ENCODE data around the gene RBFOX2. TPM values are rescaled to one million over a fixed set of nuclear protein-coding genes. Genes with fewer than 3 reads are reported as not detected.
A peak's percentile ranks its signal among the peaks of the same experiment; 100 is the strongest.

Gene RBFOX2
- polyA plus RNA-seq, 1 of the 3 experiments (the other 2 are of a cell fraction), result 115 TPM

GRCh38 chr22:35961480-35962295 lies 66.9 kb downstream of the RBFOX2 start (continued):
- no peak for TF ChIP-seq MAX (IDR thresholded peaks at IDR 0.05; ENCODE audit: low read depth)
- no peak for TF ChIP-seq EZH2phosphoT487 (IDR thresholded peaks at IDR 0.05; ENCODE audit: borderline replicate concordance, low read depth)
- peak; percentile 41 for TF ChIP-seq CHD2 (IDR thresholded peaks at IDR 0.05; ENCODE audit: low read length, partially characterized antibody)
- no peak for TF ChIP-seq GATA2 (CRISPR knock-in tag; IDR thresholded peaks at IDR 0.05)
- peak in 1 of 2 experiments; percentile 49; a peak in 1 of 4 replicates for TF ChIP-seq EP300 (IDR thresholded peaks at IDR 0.05; ENCODE audit: borderline replicate concordance in 1 of 2, low read depth in 1 of 2, low read length in 1 of 2)
- TF ChIP-seq FOXJ3 (CRISPR knock-in tag; IDR thresholded peaks at IDR 0.05), result no peak
- peak; percentile 11; the same call in 1 of the 2 replicates for TF ChIP-seq FOSL2 (IDR thresholded peaks at IDR 0.05; ENCODE audit: borderline replicate concordance, low read depth)
- no peak for TF ChIP-seq USF1 (IDR thresholded peaks at IDR 0.05; ENCODE audit: borderline replicate concordance, low read depth)
- TF ChIP-seq YY1 (IDR thresholded peaks at IDR 0.05; ENCODE audit: low read depth), result no peak
- TF ChIP-seq FOXM1 (IDR thresholded peaks at IDR 0.05; ENCODE audit: low read depth), result no peak
- TF ChIP-seq TAF1 (IDR thresholded peaks at IDR 0.05; ENCODE audit: borderline replicate concordance, low read depth, low read length), result no peak

- Histone ChIP-seq H3K9me2 (no peaks in the 10 kb centered on the region), H3K9ac (peak overlapping the region; percentile 55), H3K4me1 (ENCODE audit: control insufficient read depth in 1 of 2, insufficient read depth in 2 of 2, low read depth in 1 of 2, low read length in 1 of 2) (peaks cover 45 to 57% of the 10 kb centered on the region in 2 experiments), H3K27ac (ENCODE audit: low read depth in 2 of 2, low read length in 1 of 2) (peak overlapping the region; percentile 85 to 93), H3K27me3 (ENCODE audit: insufficient read depth) (no peaks in the 10 kb centered on the region), H3K4me3 (ENCODE audit: low read depth in 2 of 2, low read length in 1 of 2) (peak overlapping the region; percentile 33 to 50; a peak in 3 of 4 replicates), H2AFZ (ENCODE audit: low read depth) (no peak overlapping the region), H3K9me3 (no peaks in the 10 kb centered on the region), H3K36me3 (replicated peaks in 1 of 2; ENCODE audit: control insufficient read depth in 1 of 2, insufficient read depth in 2 of 2, low read length in 1 of 2) (no peaks in the 10 kb centered on the region), H3F3A (replicated peaks; ENCODE audit: insufficient read depth) (peaks cover 28% of the 10 kb centered on the region), H4K20me1 (ENCODE audit: insufficient read depth) (no peaks in the 10 kb centered on the region; the same call in 1 of the 2 replicates), H3K4me2 (peak overlapping the region; percentile 77), H3K79me2 (ENCODE audit: insufficient read depth) (peaks cover 99% of the 10 kb centered on the region)
- no peak for DNase-seq
- ChIA-PET POLR2A (interaction anchor here (1.5 to 2.7 kb wide), 3 partner anchors 11 to 68 kb away, joined by 4 to 9 read pairs (median 8); partner anchors contain the start of gene RBFOX2), CTCF (interaction anchor here (2.2 to 6.0 kb wide), 3 partner anchors 14 to 105 kb away, joined by 6 to 44 read pairs (median 9); no protein-coding TSS in a partner anchor)
- WGBS (ENCODE audit: low lambda C conversion rate), result 97% methylated on average over 2 of the region's 2 CpGs
- TF ChIP-seq FOXJ3 (CRISPR knock-in tag; IDR thresholded peaks at IDR 0.05) (no peak), TEAD4 (IDR thresholded peaks at IDR 0.05; ENCODE audit: borderline replicate concordance, insufficient read depth) (no peak), EP300 (IDR thresholded peaks at IDR 0.05; ENCODE audit: borderline replicate concordance in 1 of 2, low read depth in 1 of 2, low read length in 1 of 2) (no peak), RXRA (IDR thresholded peaks at IDR 0.05; ENCODE audit: borderline replicate concordance, low read depth) (0 out of 2 replicates have a peak, but pooled peaks have one; percentile 4), SIN3A (IDR thresholded peaks at IDR 0.05; ENCODE audit: borderline replicate concordance, low read depth, low read length) (no peak)
Observed at GRCh38 chr22:35960854-35961253, 67.8 kb downstream of the RBFOX2 start.
